Gastrocnemius medialis (tissue), 4 donors: Measurements from ENCODE around the gene NRG2. TPM values are rescaled to one million over a fixed set of nuclear protein-coding genes. Genes with fewer than 3 reads are reported as not detected.
A peak's percentile ranks its signal among the peaks of the same experiment; 100 is the strongest.

ENCODE experiments used
- ATAC-seq, 2 donors: fragments of 150-250 bp; one replicate each; pipeline ENCODE4 v1.9.1; 2016
- DNase-seq, 2 donors: peaks; one replicate each; pipeline ENCODE4 v3.0.0-alpha.2; 2019
- H3K27ac ChIP-seq, 4 donors: fragments of 200-600 bp; sonication (generic); 1 replicate in 1 of 4; 2 replicates in 3 of 4; pipeline ENCODE4 v1.5.1; 2016 to 2018; ENCODE audit warnings: mild to moderate bottlenecking in 2 of 4, moderate library complexity in 1 of 4
- H3K27me3 ChIP-seq, 3 donors: fragments of 200-600 bp; sonication (generic) in 2 of 3; 1 replicate in 1 of 3; 2 replicates in 2 of 3; pipeline versions ENCODE4 v1.5.1 to v1.6.0; 2016 to 2019; ENCODE audit warnings: mild to moderate bottlenecking in 1 of 3, moderate library complexity in 1 of 3
- H3K36me3 ChIP-seq, 2 donors: fragments of 200-600 bp; sonication (generic) in 1 of 2; one replicate each; pipeline ENCODE4 v1.5.1; 2017 to 2018
- H3K4me1 ChIP-seq, 2 donors: fragments of 200-600 bp; sonication (generic) in 1 of 2; one replicate each; pipeline ENCODE4 v1.5.1; 2016 to 2017; ENCODE audit warnings: mild to moderate bottlenecking in 2 of 2
- H3K4me3 ChIP-seq, 4 donors: fragments of 200-600 bp; sonication (generic) in 3 of 4; 1 replicate in 1 of 4; 2 replicates in 3 of 4; pipeline ENCODE4 v1.5.1; 2016 to 2019; ENCODE audit warnings: mild to moderate bottlenecking in 2 of 4
- H3K9me3 ChIP-seq, 3 donors: fragments of 200-600 bp; sonication (generic) in 2 of 3; 1 replicate in 1 of 3; 2 replicates in 2 of 3; pipeline ENCODE4 v1.5.1; 2016 to 2019
- POLR2A ChIP-seq, 2 donors: fragments of 450-650 bp; IDR thresholded peaks; one replicate each; pipeline ENCODE4 v1.6.1; 2017; ENCODE audit warnings: antibody characterized with exemption in 2 of 2, mild to moderate bottlenecking in 2 of 2, moderate library complexity in 2 of 2
- in situ Hi-C, 4 donors: fragments of 200-750 bp; cut with MboI; loops; one replicate each; pipeline versions ENCODE4 v1.15.0 to v1.8.0; 2017; ENCODE audit warnings: low sequenced_read_pairs in 4 of 4
- intact Hi-C: fragments of 100-400 bp; cut with DNase I; formaldehyde crosslinking; loops from one replicate; pipeline ENCODE4 v1.15.1; 2023; ENCODE audit warnings: low total_unique reads
- total RNA-seq, 4 donors: library from RNA; depleted of rRNA; stranded (reverse); fragments of >200 nt; gene quantifications; one replicate each; pipeline versions ENCODE4 v1.1.0 to v1.2.3, GENCODE V29; 2016
- TF ChIP-seq, protein P1 (sequence below), 5 experiments: fragments of 450-650 bp in 3 of 5; fragments of 200-600 bp in 2 of 5; sonication (generic) in 2 of 5; IDR thresholded peaks in 4 of 5; conservative IDR thresholded peaks in 1 of 5; 1 replicate in 4 of 5; 2 replicates in 1 of 5; pipeline ENCODE4 v1.5.1; 2016 to 2019; ENCODE audit warnings: antibody characterized with exemption in 5 of 5, mild to moderate bottlenecking in 3 of 5, moderate library complexity in 3 of 5

Gene NRG2
- total RNA-seq, 4 donors from 2014 or later: 10.3 to 28.8 (median 20.0) TPM

DNA sequence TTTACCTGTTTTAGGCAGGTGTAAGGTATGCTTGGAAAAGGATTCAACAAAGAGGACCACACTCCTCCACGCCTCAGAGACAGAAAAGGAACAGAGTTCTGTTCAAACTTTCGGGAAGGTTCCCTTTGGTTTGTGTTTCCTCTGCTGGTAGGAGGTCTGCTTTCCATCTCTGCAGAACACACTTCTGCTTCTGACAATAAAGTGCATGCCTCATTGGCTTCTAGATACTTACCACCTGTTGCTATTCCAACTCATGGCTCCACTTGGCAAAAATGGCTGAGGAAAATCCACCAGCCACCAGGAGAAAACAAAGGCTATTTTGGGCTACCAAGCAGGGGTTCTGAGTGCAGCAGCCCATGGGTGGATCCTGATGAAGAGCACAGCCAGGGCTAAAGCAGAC, 112.7 kb downstream of the NRG2 start:
- ATAC-seq (no peak), DNase-seq (no peak)
- Histone ChIP-seq H3K4me1 (peaks cover 5 to 12% of the 10 kb centered on the region in 2 donors), H3K9me3 (no peaks in the 10 kb centered on the region), H3K4me3 (no peak overlapping the region), H3K27ac (no peak overlapping the region), H3K36me3 (no peaks in the 10 kb centered on the region), H3K27me3 (no peaks in the 10 kb centered on the region)
- TF ChIP-seq, protein P1, sequence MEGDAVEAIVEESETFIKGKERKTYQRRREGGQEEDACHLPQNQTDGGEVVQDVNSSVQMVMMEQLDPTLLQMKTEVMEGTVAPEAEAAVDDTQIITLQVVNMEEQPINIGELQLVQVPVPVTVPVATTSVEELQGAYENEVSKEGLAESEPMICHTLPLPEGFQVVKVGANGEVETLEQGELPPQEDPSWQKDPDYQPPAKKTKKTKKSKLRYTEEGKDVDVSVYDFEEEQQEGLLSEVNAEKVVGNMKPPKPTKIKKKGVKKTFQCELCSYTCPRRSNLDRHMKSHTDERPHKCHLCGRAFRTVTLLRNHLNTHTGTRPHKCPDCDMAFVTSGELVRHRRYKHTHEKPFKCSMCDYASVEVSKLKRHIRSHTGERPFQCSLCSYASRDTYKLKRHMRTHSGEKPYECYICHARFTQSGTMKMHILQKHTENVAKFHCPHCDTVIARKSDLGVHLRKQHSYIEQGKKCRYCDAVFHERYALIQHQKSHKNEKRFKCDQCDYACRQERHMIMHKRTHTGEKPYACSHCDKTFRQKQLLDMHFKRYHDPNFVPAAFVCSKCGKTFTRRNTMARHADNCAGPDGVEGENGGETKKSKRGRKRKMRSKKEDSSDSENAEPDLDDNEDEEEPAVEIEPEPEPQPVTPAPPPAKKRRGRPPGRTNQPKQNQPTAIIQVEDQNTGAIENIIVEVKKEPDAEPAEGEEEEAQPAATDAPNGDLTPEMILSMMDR (IDR thresholded peaks at IDR 0.05 in 4 of 5, conservative IDR thresholded peaks at IDR 0.05 in 1 of 5): peak in 1 of 5 experiments; percentile 10
- no peak for TF ChIP-seq POLR2A (IDR thresholded peaks at IDR 0.05)
- in situ Hi-C loops (no loop called here), intact Hi-C loops (no loop called here)

DNA sequence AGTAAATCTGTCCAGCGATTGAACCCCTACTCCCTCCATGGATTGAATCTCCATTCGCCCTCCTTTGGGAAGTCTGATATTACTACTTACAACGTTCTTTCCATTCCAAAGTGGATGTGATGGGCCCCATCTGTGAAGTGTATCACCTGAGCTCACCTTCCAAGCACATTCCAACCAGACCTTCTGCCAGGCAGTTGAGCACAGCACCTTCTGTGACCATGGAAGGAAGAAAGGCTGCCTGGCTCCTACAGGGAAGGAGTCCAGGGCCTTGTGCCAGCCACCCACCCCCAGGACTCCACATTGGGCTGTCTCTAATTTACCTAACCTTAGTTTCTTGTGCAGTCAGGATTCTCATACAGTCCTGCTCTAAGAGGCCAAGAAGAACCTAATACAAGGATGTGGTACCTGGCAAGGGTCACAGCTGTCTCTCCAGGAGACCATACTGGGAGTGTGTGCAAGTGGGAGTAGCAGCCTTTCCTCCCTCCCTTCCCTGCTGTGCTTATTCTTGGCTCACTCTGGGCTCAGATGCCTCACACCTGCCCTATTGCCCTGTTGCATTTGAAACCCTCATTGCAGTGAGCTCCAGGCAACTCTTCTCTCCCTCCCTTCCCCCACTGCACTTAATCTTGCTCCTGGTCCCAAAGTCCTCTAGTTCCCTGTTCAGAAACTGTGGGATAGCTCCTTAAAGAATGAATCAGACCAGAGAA, 116.1 kb downstream of the NRG2 start:
- intact Hi-C loops (no loop called here), in situ Hi-C loops (no loop called here)
- no peaks in the 10 kb centered on the region for H3K9me3 ChIP-seq
- H3K27me3 ChIP-seq: no peaks in the 10 kb centered on the region
- no peak overlapping the region for H3K4me3 ChIP-seq
- H3K4me1 ChIP-seq: peaks cover 5 to 12% of the 10 kb centered on the region in 2 donors
- DNase-seq: no peak
- no peak overlapping the region for H3K27ac ChIP-seq
- TF ChIP-seq, protein P1 (IDR thresholded peaks at IDR 0.05 in 4 of 5, conservative IDR thresholded peaks at IDR 0.05 in 1 of 5): no peak
- TF ChIP-seq POLR2A (IDR thresholded peaks at IDR 0.05): no peak
- ATAC-seq: peak in 1 of 2 donors; percentile 54
- no peaks in the 10 kb centered on the region for H3K36me3 ChIP-seq

DNA sequence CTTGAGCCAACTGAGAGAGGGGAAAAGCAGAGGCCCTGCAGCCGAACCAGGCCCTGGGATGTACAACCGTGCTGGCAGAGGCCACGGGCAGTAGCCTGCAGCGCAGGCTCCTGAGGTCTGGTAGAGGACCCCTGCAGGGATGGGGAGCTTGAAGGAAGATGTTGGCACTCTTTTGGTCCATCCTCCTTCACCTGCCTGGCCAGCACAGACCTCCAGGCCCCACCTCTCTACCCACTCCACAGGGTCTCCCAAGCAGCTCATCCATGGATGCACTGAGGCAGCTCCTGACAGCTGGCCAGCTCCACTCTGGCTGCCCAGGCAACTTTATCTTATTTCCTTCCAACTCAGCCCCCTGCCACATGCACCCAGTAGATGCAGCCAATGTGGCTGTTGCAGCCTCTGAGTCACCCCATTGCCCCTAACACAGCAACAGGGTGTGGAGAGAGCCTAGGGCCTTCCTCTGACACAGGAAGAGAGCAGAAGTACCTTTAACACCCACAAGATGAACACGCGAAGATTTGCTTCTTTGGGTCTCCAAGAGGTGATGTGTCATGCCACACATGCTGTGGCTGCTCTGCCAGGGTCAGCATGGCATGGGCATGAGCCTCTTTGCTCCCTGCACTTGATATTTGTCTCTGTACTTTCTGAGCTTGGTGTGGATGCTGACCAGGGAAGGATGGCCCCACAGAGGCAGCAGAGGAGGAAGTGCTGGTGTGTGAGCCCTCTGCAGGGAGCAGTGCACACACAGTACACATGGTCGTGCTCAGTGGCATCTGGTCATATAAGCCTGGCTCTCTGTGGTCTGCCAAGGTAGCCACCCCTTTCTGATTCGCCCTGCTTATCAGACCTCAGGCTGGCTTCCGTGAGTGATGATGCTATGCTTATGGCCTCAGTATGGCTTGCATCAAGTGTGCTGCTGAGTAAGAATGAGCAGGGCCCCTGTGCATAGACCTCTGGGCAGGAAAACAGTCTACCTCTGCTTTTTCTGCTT, 117.2 kb downstream of the NRG2 start:
- ATAC-seq (no peak), DNase-seq (no peak)
- Histone ChIP-seq H3K27ac (no peak overlapping the region), H3K36me3 (no peaks in the 10 kb centered on the region), H3K27me3 (no peaks in the 10 kb centered on the region), H3K4me3 (no peak overlapping the region), H3K9me3 (no peaks in the 10 kb centered on the region), H3K4me1 (peaks cover 5 to 12% of the 10 kb centered on the region in 2 donors)
- intact Hi-C loops (no loop called here), in situ Hi-C loops (no loop called here)
- no peak for TF ChIP-seq POLR2A (IDR thresholded peaks at IDR 0.05)
- TF ChIP-seq, protein P1 (IDR thresholded peaks at IDR 0.05 in 4 of 5, conservative IDR thresholded peaks at IDR 0.05 in 1 of 5): no peak

DNA sequence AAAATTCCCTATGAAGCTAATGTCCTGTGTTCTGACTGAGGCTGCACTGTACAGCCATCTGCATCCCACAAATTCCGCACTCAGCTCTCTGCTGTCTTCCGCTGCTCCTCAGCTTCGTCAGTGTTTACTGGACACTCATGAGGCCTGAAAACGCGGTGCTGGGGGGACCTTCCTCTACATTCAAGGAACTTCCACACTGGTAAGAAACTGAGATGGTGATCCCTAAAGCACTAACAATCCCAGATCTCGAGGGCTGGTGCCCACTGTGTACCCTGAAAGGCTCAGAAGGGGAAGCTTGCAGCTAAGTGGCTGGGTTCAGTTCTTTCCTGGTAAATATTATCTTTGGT, 117.9 kb downstream of the NRG2 start:
- no peak for DNase-seq
- no peaks in the 10 kb centered on the region for H3K27me3 ChIP-seq
- no peak overlapping the region for H3K4me3 ChIP-seq
- intact Hi-C loops (no loop called here), in situ Hi-C loops (no loop called here)
- no peaks in the 10 kb centered on the region for H3K36me3 ChIP-seq
- no peak for ATAC-seq
- H3K27ac ChIP-seq: no peak overlapping the region
- peaks cover under 1 to 6% of the 10 kb centered on the region in 2 donors for H3K4me1 ChIP-seq
- H3K9me3 ChIP-seq: no peaks in the 10 kb centered on the region
- no peak for TF ChIP-seq POLR2A (IDR thresholded peaks at IDR 0.05)
- TF ChIP-seq, protein P1 (IDR thresholded peaks at IDR 0.05 in 4 of 5, conservative IDR thresholded peaks at IDR 0.05 in 1 of 5): no peak
